NCI-H146 treated with DMSO at 0.1 percent for 48 hours (cell line): Measurements from ENCODE around the gene IBA57.

Experiments
- DNase-seq: peaks from one replicate; lab custom pipeline; 2025; ENCODE audit not compliant: unreplicated experiment; lab: John Stamatoyannopoulos, UW

IBA57 gene

GRCh38 chr1:228165372-228166169 lies at the start of gene IBA57:
Gene IBA57, plus strand, starts transcription at chr1:228165804. Its CDS starts 13 bp downstream, at chr1:228165817.
- DNase-seq: peak; percentile 93

GRCh38 chr1:228117335-228117734 lies 48.3 kb upstream of the IBA57 start:
- no peak for DNase-seq

GRCh38 chr1:228118040-228118439 lies 47.6 kb upstream of the IBA57 start:
- no peak for DNase-seq

- no peak for DNase-seq
Measured at GRCh38 chr1:228120351-228120750, 45.3 kb upstream of the IBA57 start.

GRCh38 chr1:228120857-228121489 lies 44.6 kb upstream of the IBA57 start:
- no peak for DNase-seq

- no peak for DNase-seq
Measured at GRCh38 chr1:228122921-228123441, 42.6 kb upstream of the IBA57 start.

- DNase-seq: no peak
Measured at GRCh38 chr1:228123505-228123904, 42.1 kb upstream of the IBA57 start.

GRCh38 chr1:228125185-228125584 lies 40.4 kb upstream of the IBA57 start:
- no peak for DNase-seq

- DNase-seq: no peak
Measured at GRCh38 chr1:228131766-228132165, 33.8 kb upstream of the IBA57 start.

- no peak for DNase-seq
Measured at GRCh38 chr1:228134591-228134990, 31.0 kb upstream of the IBA57 start.

GRCh38 chr1:228136901-228137300 lies 28.7 kb upstream of the IBA57 start:
- no peak for DNase-seq

- no peak for DNase-seq
Measured at GRCh38 chr1:228139406-228139930, 26.1 kb upstream of the IBA57 start.

- peak; percentile 93 for DNase-seq
Measured at GRCh38 chr1:228139931-228140723, 25.5 kb upstream of the IBA57 start, which contains the start of gene GUK1. Gene GUK1, plus strand, starts transcription at chr1:228140279. Its CDS starts 24 bp downstream, at chr1:228140303.

GRCh38 chr1:228140724-228141225 lies 24.8 kb upstream of the IBA57 start:
- DNase-seq: no peak

- no peak for DNase-seq
Measured at GRCh38 chr1:228141226-228142044, 24.2 kb upstream of the IBA57 start.

- no peak for DNase-seq
Measured at GRCh38 chr1:228142155-228142691, 23.4 kb upstream of the IBA57 start.

- no peak for DNase-seq
Measured at GRCh38 chr1:228142701-228143136, 22.9 kb upstream of the IBA57 start.

- DNase-seq: no peak
Measured at GRCh38 chr1:228143480-228144192, 22.0 kb upstream of the IBA57 start.
